ENCODE data around the gene SPO11.

SPO11 gene

GRCh38 chr20:57392512-57393271, 63.1 kb downstream of the SPO11 start:
- peak; percentile 40 for DNase-seq

Measured in inflammatory macrophage treated with lipopolysaccharide for 4 hours (primary cell).